H1 (cell line): Measurements from ENCODE around the gene PRX. TPM values are rescaled to one million over a fixed set of nuclear protein-coding genes. Genes with fewer than 3 reads are reported as not detected.

Experiments
- CHD7 ChIP-seq: fragments of 300-600 bp; sonication (generic); IDR thresholded peaks from 2 replicates; pipeline ENCODE4 v1.7.1; 2012; ENCODE audit warnings: low read length, moderate library complexity, mild to moderate bottlenecking, inconsistent platforms; ENCODE audit not compliant: insufficient replicate concordance
- KDM1A ChIP-seq: fragments of 200-600, 300-600 bp; sonication (generic); IDR thresholded peaks from 2 replicates; pipeline ENCODE4 v1.7.1; 2016; ENCODE audit warnings: mild to moderate bottlenecking, low read length, borderline replicate concordance
- polyA plus RNA-seq, 7 experiments: library from polyadenylated mRNA; depleted of rRNA in 3 of 7; stranded (reverse) in 5 of 7; unstranded in 2 of 7; fragments of >200 nt in 5 of 7; fragments of 200-250 nt in 2 of 7; gene quantifications; 1 replicate in 5 of 7; 2 replicates in 1 of 7; 4 replicates in 1 of 7; pipeline versions ENCODE4 v1.2.1 to v1.2.3, GENCODE V29; 2011 to 2013; ENCODE audit warnings: missing spikeins in 2 of 7, mixed read lengths in 2 of 7
- total RNA-seq: library from RNA; stranded (reverse); fragmentation: NEBNext Ultra II Directional; extraction: Animal tissue kit (Norgen Biotek cat#: 25700); gene quantifications from 2 replicates; pipeline ENCODE4 v1.2.1, GENCODE V29; 2021

The PRX gene
- total and polyA plus RNA-seq, 2 of the 8 experiments (the other 6 are each of a cell fraction or from before 2014, with no cell fraction given): 2.8 to 5.8 TPM

DNA sequence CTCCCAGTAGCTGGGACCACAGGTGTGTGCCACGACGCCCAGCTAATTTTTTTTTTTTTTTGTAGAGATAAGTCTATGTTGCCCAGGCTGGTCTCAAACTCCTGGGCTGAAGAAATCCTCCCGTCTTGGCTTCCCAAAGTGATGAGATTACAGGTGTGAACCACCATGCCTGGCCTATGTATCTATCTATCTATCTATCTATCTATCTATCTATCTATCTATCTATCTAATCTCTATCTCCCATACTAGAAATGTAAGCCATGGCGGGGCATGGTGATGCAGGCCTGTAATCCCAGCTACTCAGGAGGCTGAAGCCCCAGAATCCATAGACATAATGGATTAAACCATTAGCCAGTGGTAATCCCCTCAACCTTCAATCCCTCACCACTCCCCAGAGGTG lies 37.5 kb upstream of the PRX start (continued):
- TF ChIP-seq CHD7: no peak
- no peak for TF ChIP-seq KDM1A
